HG02884 (cell line): ENCODE data around the gene NR1I3.
"Not testable (repeated sequence)": the region's sequence is repeated elsewhere in the genome, so short reads cannot be mapped to it uniquely, and the experiment has no call there.

Source experiments
- ATAC-seq: cut with Tn5 transposase; IDR thresholded peaks from one replicate; pipeline ENCODE4 v1.9.1; 2021; ENCODE audit warnings: mild to moderate bottlenecking, moderate library complexity; ENCODE audit not compliant: unreplicated experiment

NR1I3 gene, protein sequence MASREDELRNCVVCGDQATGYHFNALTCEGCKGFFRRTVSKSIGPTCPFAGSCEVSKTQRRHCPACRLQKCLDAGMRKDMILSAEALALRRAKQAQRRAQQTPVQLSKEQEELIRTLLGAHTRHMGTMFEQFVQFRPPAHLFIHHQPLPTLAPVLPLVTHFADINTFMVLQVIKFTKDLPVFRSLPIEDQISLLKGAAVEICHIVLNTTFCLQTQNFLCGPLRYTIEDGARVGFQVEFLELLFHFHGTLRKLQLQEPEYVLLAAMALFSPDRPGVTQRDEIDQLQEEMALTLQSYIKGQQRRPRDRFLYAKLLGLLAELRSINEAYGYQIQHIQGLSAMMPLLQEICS

DNA sequence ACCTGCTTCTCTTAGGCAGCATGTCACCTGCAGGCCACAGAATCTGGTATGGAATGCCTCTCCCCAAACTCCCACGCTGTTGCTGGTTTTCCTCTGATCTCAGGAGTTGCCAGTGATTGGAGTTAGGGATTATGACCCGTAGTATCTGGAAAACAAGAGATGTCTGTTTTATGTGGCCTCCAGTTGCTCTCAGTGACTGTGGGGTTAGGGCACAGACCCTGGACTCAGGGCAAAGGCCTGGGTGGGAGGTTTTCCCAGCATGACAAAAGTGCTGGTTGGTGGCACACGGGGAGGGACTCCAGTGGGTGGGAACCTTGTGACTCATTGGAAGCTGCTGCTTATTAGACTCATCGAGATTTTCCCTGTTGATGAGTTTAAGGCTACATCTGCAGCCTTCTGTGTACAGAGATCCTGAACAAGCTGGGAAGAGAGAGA is at the start of gene NR1I3:
Gene NR1I3 (minus strand): TSS at position 165 of the 435 bp plus-strand sequence. CDS start 1,638 bp downstream, outside the sequence.
- no peak for ATAC-seq

DNA sequence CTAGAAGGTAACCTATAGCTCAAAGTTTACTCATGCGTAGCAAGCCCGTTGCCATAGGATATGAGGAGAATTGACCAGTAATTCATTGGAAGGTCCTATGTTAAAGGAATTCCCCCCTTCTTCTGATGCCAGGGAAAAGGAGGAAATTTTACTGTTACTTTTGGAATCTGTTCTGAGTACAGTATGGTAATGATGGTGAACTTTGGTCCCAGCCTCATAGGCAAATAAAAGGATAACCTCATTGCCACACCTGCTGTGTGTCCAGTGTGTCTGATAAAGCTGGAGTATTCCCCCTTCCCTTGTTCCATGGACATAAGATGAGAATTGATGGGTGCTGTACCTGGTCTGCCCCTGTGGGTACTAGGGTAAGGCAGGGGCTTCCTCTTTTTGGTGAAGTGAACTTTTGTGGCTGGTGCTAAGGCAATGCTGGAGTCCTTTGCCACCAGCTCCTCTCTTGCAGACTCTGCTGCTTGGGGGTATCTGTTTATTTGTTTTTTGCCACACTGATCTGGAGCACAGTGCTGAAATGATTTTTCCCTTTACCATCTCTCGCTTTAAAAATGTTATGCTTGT is 49.6 kb upstream of the NR1I3 start:
- ATAC-seq, result no peak

DNA sequence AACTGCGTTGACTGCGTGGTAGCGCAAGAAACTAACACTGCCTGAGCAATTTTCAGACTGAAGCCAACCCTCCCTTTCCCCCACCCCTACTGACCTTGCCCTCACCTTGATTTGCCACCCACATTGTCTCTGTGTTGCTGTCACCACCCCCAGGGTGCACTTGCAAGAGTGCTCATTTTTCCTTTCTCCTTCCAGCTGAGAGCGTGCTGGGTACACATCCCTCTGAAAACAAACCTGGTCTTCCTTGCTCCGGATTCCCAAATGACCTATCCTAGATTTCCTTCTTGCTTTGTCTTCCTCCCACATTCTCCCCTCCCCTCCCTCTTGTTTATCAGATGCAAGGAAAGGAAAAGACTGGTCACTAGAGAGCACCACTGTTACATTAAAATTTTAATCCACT is 47.5 kb upstream of the NR1I3 start:
- ATAC-seq, result no peak

DNA sequence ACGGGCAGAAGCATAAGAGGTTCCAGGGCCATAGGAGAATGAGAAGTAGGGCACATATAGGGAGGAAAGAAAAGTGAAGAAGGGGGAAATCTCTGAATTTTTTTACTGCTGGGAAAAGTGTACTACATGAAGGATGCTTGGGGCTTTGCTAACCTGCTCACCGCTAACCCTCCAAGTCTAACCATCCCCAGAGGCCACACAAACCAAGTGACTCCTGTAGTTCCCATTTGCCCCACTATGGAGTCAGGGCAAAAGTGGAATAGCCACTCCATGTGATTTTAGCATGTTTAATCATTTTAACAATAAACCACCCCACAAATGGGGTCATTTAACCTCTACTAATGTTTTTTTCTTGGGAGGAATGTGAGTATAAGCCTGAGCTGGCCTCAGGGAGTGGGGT is 47.1 kb upstream of the NR1I3 start:
- ATAC-seq, result no peak

DNA sequence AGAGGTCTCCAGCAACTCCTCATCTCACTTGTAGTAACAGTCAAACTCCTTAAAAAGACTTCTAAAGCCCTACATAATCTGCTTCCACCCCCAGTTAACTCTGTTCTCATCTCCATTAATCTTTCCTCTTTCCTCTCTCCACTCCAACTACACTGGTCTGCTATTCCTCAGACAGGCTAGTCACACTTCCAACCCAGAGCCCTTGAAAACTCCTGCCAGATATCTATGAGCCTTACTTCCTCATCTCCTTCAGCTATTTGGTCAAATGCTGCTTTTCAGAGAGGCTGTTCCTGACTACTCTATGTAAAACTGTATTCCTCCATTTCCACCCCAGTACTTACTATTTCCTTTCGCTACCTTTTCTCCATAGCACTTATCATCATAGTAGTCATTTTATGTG is 45.0 kb upstream of the NR1I3 start:
- ATAC-seq, result no peak

DNA sequence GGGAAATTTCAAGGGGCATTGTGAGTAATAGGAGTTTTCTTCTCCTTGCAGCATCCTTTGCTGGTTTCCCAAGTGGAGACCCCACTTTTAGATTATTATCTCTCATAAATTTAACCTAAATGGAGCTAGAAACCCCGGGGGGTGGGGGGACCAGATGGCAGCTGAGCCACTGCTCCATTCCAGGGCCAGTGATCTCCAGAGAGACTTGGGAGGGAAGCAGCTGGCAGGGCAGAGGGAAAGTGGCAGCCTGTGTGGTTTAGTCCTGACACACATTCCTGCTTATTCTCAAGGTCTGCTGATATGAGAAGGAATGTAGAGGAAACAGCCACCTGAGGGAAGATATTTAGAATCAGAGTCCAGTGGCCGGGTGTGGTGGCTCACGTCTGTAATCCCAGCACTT is 36.9 kb upstream of the NR1I3 start:
- no peak for ATAC-seq

DNA sequence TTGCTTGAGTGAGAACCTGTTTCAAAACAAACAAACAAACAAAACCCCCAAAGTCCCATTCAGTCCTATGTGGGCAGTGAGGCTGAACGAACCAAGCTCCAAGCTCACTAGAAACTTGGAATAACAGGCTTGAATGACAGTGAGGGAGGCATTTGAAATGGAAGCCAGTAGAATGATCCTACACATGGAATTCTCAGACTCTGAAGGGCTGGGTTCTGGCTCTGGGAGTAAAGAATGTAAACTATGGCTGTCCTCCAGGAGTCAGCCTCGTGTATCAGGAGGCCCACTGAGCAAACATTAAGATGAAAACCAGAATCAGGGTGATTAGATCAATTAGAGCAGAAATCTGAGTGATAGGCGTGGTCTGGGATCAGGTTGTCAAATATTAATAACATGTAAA is 35.4 kb upstream of the NR1I3 start:
- no peak for ATAC-seq

DNA sequence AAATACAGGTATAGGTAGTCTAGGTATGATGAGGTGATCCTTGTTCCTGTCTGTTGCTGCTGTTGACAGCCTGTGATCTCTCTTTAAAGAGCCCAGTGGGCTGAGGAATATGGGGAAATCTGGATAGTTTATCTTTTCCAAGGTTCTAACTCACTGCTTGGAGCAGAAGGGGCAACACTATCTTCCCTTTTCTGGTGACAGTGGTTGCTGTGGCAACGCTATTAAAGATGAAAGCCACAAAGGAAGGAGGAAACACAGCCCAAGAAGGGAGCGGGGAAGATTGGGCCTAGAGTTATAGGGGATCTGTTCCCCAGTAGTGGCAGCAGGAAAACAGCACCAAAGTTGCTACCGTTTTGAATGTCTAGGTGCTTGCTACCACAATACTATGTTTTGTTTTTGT is 29.3 kb upstream of the NR1I3 start:
- ATAC-seq, result no peak

DNA sequence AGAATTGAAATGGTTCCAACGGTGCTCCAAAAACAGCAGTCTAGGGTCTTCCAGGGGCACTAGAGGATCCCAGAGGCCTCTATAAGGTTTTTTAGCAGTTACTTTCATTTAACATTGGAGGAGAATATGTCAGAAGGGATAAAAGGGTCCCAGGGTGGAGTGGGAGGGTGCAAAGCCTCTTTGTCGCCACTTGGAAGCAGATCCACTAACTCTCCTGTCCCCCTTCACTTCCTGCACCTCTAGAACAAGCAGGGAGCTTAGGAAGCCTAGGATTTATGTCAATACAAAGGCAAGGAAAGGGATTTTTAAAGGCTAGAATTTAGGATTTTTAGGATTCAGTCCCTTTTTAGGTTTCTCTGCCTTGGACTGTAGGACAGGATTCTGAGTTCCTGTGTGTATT is 28.8 kb upstream of the NR1I3 start:
- ATAC-seq, result no peak

DNA sequence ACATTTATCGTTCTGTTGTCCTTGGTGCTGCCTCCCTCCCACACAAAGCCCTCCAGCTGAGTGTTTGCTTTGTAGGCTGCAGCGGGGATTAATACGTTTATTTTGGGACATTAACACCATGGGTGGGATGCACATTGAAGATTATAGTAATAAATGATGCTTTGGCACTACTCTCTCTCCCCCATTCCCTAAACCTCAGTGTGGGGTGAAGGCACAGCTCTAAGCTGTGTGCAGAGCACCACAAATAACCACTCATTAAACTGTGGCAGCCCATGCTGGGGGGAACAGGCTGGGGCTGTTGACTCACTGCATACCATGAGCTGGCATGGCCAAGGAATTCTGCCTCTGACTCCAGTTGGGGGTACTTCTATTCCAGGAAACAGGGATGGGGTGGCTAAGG is 28.2 kb upstream of the NR1I3 start:
- no peak for ATAC-seq

DNA sequence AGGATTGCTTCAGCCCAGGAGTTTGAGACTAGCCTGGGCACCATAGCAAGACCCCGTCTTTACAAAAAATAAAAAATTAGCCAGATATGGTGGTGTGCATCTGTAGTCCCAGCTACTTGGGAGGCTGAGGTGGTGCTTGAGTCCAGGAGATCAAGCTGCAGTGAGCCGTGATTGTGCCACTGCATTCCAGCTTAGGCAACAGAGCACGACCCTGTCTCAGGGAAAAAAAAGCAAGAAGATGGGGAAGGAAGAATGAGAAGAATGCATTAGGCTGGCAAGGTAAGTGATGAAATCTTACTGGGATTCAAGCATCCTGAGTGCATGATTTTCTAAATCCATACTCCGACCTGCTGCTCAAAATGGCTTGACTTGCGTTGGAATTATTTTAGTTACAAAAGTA is 27.3 kb upstream of the NR1I3 start:
- no peak for ATAC-seq

DNA sequence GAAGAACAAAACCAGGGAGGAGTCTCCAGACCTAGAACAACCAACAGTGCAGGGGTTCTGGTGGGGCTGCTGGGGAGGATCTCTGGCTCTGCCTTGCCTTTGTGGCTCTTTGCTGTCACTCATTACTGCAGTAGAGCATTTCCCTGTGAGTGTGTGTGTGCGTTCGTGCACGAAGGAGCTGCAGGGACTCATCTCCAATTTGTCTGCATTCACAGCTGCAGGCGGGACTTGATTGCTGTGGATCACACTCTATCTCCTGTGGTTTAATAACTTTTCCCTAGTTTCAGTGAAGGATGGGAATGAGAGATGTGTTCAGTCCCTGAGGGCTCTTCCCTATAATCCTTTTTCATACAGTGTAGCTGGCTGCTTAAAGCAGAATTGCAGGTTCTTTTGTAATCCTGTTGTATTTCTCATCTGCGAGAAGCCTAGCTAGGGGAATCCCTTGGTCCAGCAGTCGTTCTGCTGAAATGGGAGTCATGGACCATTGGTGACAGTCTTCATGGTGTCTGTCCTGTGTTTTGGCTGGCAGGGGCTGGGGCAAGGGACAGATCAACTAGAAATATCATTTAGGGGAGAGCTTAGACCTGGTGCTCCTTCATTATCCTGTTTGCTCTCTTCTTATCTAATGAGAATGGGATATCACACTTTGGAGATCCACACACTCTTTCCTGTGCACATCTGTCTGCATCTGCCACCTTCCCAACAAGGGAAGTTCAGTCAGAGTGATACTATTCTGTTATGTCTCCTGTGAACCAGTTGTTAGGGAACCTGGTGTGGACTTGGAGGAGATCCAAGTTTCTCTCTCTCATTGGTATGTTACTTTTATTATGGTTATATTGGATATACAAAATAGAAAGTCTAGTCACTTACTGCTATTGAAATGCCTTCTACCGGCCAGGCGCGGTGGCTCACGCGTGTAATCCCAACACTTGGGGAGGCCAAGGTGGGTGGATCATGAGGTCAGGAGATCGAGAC is 23.5 kb upstream of the NR1I3 start:
- no peak for ATAC-seq

DNA sequence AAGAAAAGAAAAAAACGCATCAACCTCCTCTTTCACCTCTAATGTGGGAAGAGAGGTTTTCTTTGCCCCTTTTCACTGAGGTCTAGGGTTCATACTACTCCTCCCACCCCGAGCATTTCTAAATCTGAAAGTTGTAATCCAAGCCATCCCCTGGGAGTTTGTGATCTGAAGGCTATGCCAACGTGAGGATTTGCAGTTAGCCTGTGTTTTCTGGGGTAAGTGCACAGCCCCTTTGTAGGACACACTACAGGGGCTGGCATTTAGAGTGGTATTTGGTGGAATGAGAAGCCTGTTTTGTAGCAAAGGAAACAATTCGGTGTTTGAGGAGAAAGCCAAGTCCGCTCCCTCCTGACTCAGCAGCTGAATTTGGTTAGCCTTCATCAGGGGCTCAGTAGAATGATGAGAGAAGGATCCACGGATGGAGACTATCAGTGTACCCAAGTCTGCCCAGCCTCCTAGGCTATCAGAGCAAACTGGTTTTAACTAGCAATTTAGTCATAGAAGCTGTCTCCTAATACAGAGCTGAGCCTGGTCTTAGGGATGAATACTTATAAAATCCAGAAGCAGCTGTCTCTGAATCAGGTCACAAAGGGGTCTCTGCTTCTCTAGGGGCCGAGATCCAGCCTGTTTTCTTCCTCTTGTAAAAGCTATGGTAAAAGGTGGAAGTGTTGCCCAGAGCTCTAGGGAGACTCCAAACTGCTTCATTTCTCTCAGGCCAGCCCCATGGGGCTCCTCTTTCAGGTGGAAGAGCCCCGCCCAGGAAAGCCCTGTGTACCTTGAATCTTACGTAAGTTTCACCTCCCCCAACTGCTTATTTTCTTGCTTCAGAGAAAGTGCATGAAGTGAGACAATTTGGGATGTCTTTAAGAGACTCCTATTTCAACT is 22.6 kb upstream of the NR1I3 start:
- no peak for ATAC-seq

DNA sequence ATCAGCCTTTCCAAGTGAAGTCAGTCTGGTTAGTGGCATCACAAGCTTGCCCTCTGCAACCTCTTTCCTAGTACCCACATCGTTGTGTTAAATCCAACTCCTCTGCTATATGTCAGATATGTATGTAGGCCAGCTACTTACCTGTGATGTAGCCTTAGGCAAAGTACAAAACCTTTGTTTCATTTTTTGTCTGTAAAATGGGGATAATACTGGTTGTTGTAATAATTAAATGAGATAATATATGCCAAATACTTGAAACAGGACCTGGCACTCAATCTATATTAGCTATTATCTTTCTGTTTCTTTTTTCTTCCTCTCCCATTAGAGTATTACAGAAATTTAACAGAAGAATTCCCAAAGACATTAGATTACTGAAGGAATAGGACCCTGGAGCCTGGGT is 21.8 kb upstream of the NR1I3 start:
- no peak for ATAC-seq

DNA sequence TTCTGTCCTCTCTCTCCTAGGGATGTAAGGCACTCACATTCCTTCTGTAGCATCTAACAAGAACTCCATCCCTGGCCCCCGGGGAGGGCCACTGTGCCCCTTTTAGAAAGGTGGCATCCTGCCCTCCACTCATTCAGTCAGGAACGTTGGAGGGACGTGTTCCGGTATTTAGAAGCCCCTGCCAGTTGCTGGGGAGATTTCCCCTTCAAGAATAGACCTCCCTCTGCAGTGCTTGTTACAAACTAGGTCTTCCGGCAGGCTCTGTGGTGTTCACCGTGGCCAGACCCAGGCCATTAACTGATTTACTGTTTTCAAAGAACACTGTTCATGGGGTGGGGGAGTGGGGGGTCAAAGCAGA is 21.3 kb upstream of the NR1I3 start:
- ATAC-seq, result no peak

DNA sequence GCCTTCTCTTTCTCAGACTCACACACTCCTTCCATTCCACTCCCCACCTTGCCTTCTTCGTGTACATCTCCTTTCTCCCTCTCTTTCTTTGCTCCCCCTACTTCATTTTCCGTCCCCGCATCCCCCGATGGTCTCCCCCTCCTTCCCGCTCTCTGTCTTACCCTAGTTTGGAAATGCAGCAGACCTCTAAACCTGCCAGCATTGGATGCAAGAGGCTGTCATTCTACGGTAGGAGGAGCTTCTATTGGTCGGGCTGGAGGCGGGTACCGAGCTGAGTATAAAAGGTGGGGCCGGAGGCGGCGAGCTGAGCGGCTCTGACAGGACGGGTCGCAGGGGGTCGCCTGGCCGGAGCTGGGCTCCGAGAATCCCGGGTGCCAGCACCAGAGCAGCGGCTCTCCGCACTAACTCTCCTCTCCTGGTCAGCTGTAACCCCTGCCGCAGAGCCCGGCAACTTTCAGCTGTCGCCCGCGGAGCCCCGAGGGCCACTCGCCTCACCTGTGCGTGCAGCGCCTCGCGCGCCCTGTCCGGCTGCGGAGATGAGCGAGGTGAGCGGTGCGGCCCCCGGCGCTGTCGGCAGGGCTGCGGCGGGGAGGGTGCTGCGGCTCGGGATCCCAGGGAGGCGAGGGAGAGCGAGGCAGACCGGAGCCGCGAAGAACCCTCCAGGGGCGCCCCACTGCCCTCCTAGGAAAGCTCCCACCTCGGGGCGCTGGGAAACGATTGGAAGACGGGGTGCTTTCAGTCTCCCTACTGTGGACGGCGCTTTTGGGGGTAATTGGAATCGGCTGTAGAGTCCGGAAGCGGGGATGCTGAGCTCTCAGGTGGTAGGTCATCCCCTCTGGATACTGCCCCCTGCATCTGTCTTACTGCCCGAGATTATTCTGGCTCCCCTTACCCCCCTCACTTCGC is 20.7 kb upstream of the NR1I3 start, which contains the start of gene PCP4L1:
Gene PCP4L1 (plus strand): TSS at position 307 of the 906 bp plus-strand sequence. CDS start 230 bp downstream, at position 537.
- no peak for ATAC-seq

DNA sequence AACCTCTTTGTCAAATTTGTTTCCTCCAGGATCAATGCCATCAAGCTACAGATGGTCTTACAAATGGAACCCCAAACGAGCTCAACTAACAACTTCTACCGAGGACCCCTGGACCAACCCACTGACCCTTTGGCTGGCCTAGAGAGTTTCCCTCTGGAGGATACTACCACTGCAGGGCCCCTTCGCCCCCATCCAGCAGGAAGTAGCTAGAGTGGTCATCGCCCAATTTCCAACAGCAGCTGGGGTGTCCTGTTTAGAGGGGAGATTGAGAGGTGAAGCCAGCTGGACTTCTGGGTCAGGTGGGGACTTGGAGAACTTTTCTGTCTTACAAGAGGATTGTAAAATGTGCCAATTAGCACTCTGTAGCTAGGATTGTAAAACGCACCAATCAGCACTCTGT is 19.1 kb upstream of the NR1I3 start:
- ATAC-seq, result not testable (repeated sequence)

DNA sequence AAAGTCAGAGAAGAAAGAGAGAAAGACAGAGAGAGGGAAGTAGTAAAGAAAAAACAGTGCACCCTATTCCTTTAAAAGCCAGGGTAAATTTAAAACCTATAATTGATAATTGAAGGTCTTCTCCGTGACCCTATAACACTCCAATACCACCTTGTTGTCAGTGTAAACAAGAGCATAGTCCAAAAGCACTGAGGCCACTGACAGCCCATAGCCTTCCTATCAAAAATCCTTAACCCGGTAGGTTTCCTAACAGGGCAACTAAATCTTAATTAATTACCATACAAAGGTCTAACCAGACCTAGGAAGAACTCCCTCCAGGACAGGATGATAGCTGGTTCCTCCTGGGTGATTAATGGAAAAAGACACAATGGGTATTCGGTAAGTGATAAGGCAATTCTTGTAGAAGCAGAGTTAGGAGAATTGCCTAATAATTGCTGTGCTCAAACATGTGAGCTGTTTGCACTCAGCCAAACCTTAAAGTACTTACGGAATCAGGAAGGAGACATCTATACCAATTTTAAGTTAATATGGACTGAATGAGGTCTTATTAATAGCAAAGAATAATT is 18.0 kb upstream of the NR1I3 start:
- ATAC-seq, result not testable (repeated sequence)

DNA sequence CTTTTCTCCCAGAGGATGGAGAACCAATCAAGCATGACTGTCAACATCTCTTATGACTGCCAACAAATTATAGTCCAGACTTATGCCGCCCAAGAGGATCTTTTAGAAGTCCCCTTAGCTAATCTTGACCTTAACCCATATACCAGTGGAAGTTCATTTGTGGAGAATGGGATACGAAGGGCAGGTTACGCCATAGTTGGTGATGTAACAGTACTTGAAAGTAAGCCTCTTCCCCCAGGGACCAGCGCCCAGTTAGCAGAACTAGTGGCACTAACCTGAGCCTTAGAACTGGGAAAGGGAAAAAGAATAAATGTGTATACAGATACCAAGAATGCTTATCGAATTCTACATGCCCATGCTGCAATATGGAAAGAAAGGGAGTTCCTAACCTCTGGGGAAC is 17.3 kb upstream of the NR1I3 start:
- ATAC-seq, result not testable (repeated sequence)
